HUDEP-2 (cell line): ENCODE measurements around the gene AGAP1.
A peak's percentile ranks its signal among the peaks of the same experiment; 100 is the strongest.

Experiments
- DNase-seq, 76 experiments: peaks; one replicate each; lab custom pipeline; 2025; ENCODE audit not compliant: unreplicated experiment in 76 of 76; lab: John Stamatoyannopoulos, UW

Gene AGAP1

GRCh38 chr2:235563056-235563910 is 69.4 kb downstream of the AGAP1 start:
- DNase-seq = no peak

- no peak for DNase-seq
Observed at GRCh38 chr2:235564066-235564465, 70.2 kb downstream of the AGAP1 start.

GRCh38 chr2:235564884-235565530 is 71.2 kb downstream of the AGAP1 start:
- no peak for DNase-seq

GRCh38 chr2:235566415-235566814 is 72.6 kb downstream of the AGAP1 start:
- no peak for DNase-seq

GRCh38 chr2:235566931-235567495 is 73.2 kb downstream of the AGAP1 start:
- peak in 1 of 76 experiments; percentile 4 for DNase-seq

GRCh38 chr2:235567842-235568241 is 74.0 kb downstream of the AGAP1 start:
- no peak for DNase-seq

GRCh38 chr2:235568431-235568830 is 74.6 kb downstream of the AGAP1 start:
- no peak for DNase-seq

GRCh38 chr2:235569837-235570236 is 76.0 kb downstream of the AGAP1 start:
- DNase-seq = no peak

GRCh38 chr2:235570256-235570655 is 76.4 kb downstream of the AGAP1 start:
- DNase-seq = no peak

GRCh38 chr2:235570966-235571692 is 77.3 kb downstream of the AGAP1 start:
- DNase-seq = no peak

- DNase-seq = no peak
Observed at GRCh38 chr2:235572592-235572991, 78.7 kb downstream of the AGAP1 start.

GRCh38 chr2:235573331-235574221 is 79.7 kb downstream of the AGAP1 start:
- DNase-seq = peak in 4 of 76 experiments; percentile 1 to 20 (median 4)

- no peak for DNase-seq
Observed at GRCh38 chr2:235575431-235575830, 81.6 kb downstream of the AGAP1 start.

GRCh38 chr2:235575904-235576303 is 82.1 kb downstream of the AGAP1 start:
- no peak for DNase-seq

- DNase-seq = no peak
Observed at GRCh38 chr2:235576337-235576910, 82.6 kb downstream of the AGAP1 start.

GRCh38 chr2:235577404-235578330 is 83.8 kb downstream of the AGAP1 start:
- no peak for DNase-seq

- no peak for DNase-seq
Observed at GRCh38 chr2:235579128-235579527, 85.3 kb downstream of the AGAP1 start.

- no peak for DNase-seq
Observed at GRCh38 chr2:235580426-235581157, 86.7 kb downstream of the AGAP1 start.
